ENCODE measurements around the gene COG5.
"Not testable (repeated sequence)": the region's sequence is repeated elsewhere in the genome, so short reads cannot be mapped to it uniquely, and the experiment has no call there.

GRCh38 chr7:107220806-107221205 is 342.9 kb downstream of the COG5 start:
- TF ChIP-seq CTCF (IDR thresholded peaks at IDR 0.05; ENCODE audit: low read length); EZH2 (IDR thresholded peaks at IDR 0.05; ENCODE audit: borderline replicate concordance, low read length): not testable (repeated sequence)
